ENCODE data around the gene PSME3.
"Not testable (repeated sequence)": the region's sequence is repeated elsewhere in the genome, so short reads cannot be mapped to it uniquely, and the experiment has no call there.

PSME3 gene

GRCh38 chr17:42866631-42867575, 33.7 kb downstream of the PSME3 start:
- DNase-seq (ENCODE audit: low read depth) = no peak
- H3K4me3 ChIP-seq (ENCODE audit: control insufficient read depth, low read depth, low read length) = no peak overlapping the region
- no peak for TF ChIP-seq CTCF (IDR thresholded peaks at IDR 0.05; ENCODE audit: control insufficient read depth, insufficient read depth, low read depth, low read length, missing control alignments)

- DNase-seq (ENCODE audit: low read depth) = not testable (repeated sequence)
These were observed 34.6 kb downstream of the PSME3 start for GRCh38 chr17:42867694-42868261.

GRCh38 chr17:42868338-42868737, 35.1 kb downstream of the PSME3 start:
- H3K4me3 ChIP-seq (ENCODE audit: control insufficient read depth, low read depth, low read length) = no peak overlapping the region
- no peak for DNase-seq (ENCODE audit: low read depth)
- TF ChIP-seq CTCF (IDR thresholded peaks at IDR 0.05; ENCODE audit: control insufficient read depth, insufficient read depth, low read depth, low read length, missing control alignments) = no peak

More at GRCh38 chr17:42867694-42868261, 34.6 kb downstream of the PSME3 start:
- not testable (repeated sequence) for H3K4me3 ChIP-seq (ENCODE audit: control insufficient read depth, low read depth, low read length)

GRCh38 chr17:42871647-42872046, 38.5 kb downstream of the PSME3 start:
- no peak for TF ChIP-seq CTCF (IDR thresholded peaks at IDR 0.05; ENCODE audit: control insufficient read depth, insufficient read depth, low read depth, low read length, missing control alignments)
- H3K4me3 ChIP-seq (ENCODE audit: control insufficient read depth, low read depth, low read length) = no peak overlapping the region
- DNase-seq (ENCODE audit: low read depth) = no peak

GRCh38 chr17:42872251-42872965, 39.2 kb downstream of the PSME3 start:
- no peak for DNase-seq (ENCODE audit: low read depth)
- no peak for TF ChIP-seq CTCF (IDR thresholded peaks at IDR 0.05; ENCODE audit: control insufficient read depth, insufficient read depth, low read depth, low read length, missing control alignments)
- H3K4me3 ChIP-seq (ENCODE audit: control insufficient read depth, low read depth, low read length) = no peak overlapping the region

- no peak overlapping the region for H3K4me3 ChIP-seq (ENCODE audit: control insufficient read depth, low read depth, low read length)
- DNase-seq (ENCODE audit: low read depth) = no peak
- no peak for TF ChIP-seq CTCF (IDR thresholded peaks at IDR 0.05; ENCODE audit: control insufficient read depth, insufficient read depth, low read depth, low read length, missing control alignments)
These were observed 40.1 kb downstream of the PSME3 start for GRCh38 chr17:42873315-42873714.

GRCh38 chr17:42873932-42874695, 40.9 kb downstream of the PSME3 start:
- not testable (repeated sequence) for DNase-seq (ENCODE audit: low read depth); H3K4me3 ChIP-seq (ENCODE audit: control insufficient read depth, low read depth, low read length)
